Measurements from ENCODE around the gene REPIN1. TPM values are rescaled to one million over a fixed set of nuclear protein-coding genes. Genes with fewer than 3 reads are reported as not detected.

REPIN1 gene
- total and polyA plus RNA-seq, 4 donors: 17.1 to 118 (median 55.1) TPM

- Histone ChIP-seq H3K4me3 (ENCODE audit: low read depth in 1 of 3, low read length in 3 of 3) (peak overlapping the region; percentile 60 to 74 (median 61)), H3K27ac (ENCODE audit: low read depth in 1 of 2, low read length in 2 of 2) (peak overlapping the region; percentile 90 to 92), H3K27me3 (ENCODE audit: control insufficient read depth in 4 of 4, insufficient read depth in 4 of 4, low read length in 3 of 4) (no peaks in the 10 kb centered on the region), H3K9me3 (ENCODE audit: control insufficient read depth in 4 of 4, low read length in 3 of 4) (no peaks in the 10 kb centered on the region), H3K4me1 (ENCODE audit: control insufficient read depth in 4 of 4, insufficient read depth in 4 of 4, low read length in 3 of 4) (peaks cover 7 to 27% (median 16%) of the 10 kb centered on the region in 4 donors), H3K36me3 (ENCODE audit: control insufficient read depth in 4 of 4, insufficient read depth in 3 of 4, low read depth in 1 of 4, low read length in 3 of 4) (no peaks in the 10 kb centered on the region), H3K9ac (ENCODE audit: low read depth in 1 of 2, low read length in 2 of 2) (peak overlapping the region; percentile 72 to 90)
- peak; percentile 85 for DNase-seq (ENCODE audit: low spot score)
- under 1% methylated on average over 86 of the region's 86 CpGs for WGBS
- TF ChIP-seq YY1 (IDR thresholded peaks at IDR 0.05) (peak; percentile 68), TAF1 (conservative IDR thresholded peaks at IDR 0.05) (peak; percentile 43), CTCF (IDR thresholded peaks at IDR 0.05; ENCODE audit: low read depth, low read length, missing input control) (peak; percentile 3), RAD21 (IDR thresholded peaks at IDR 0.05) (peak in 1 of 2 donors; percentile 24), SP1 (IDR thresholded peaks at IDR 0.05) (peak; percentile 42), JUND (IDR thresholded peaks at IDR 0.05) (no peak), GABPA (IDR thresholded peaks at IDR 0.05 in 1 of 2, conservative IDR thresholded peaks at IDR 0.05 in 1 of 2) (peak in 1 of 2 donors; percentile 21), RXRA (IDR thresholded peaks at IDR 0.05) (peak; percentile 68 to 76), FOXA2 (IDR thresholded peaks at IDR 0.05) (peak; percentile 33), FOXA1 (IDR thresholded peaks at IDR 0.05) (no peak), EGR1 (IDR thresholded peaks at IDR 0.05; ENCODE audit: low read depth in 2 of 2) (no peak), NR2F2 (IDR thresholded peaks at IDR 0.05) (no peak), HNF4A (conservative IDR thresholded peaks at IDR 0.05) (peak; percentile 27 to 36)
Observed at GRCh38 chr7:150404805-150405583, 36.4 kb downstream of the REPIN1 start.

DNA sequence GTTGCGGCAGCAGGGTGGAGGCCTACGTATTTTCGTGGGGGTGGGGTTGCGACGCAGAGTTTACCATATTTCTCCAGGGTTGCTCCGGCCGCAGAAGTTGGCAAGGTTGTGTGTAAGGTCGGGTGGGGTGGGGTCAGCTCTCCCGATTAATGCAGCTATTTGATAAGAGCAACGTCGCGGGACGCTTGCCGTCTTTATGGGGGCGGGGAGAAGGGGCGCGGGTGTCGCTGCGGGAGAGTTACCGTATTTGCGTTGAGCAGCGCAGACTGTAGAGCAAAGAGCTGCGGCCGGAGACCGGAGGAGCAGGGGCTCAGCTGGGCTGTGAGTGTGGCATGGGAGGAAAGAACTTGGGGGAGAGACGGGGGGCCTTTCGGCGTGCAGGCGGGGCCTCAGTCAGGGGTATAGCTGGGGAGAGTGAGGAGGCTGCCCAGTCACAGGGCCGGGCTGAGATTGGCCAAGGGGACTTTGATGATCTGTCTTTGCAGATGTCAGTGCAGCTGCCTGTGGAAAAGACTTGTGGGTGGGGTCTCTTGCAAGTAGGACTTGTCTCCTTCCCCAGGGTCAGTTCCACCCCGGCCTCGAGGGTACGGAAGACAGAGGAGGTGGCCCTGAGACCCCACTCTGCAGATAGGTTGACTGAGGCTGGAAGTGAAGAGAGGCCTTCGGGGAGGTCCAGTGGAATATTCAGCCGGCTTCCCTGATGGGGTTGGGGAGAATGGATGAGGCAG, 37.1 kb downstream of the REPIN1 start:
- Histone ChIP-seq H3K36me3 (ENCODE audit: control insufficient read depth in 4 of 4, insufficient read depth in 3 of 4, low read depth in 1 of 4, low read length in 3 of 4) (no peaks in the 10 kb centered on the region), H3K27ac (ENCODE audit: low read depth in 1 of 2, low read length in 2 of 2) (peak overlapping the region; percentile 90 to 92), H3K9ac (ENCODE audit: low read depth in 1 of 2, low read length in 2 of 2) (peak overlapping the region; percentile 43 to 71), H3K4me1 (ENCODE audit: control insufficient read depth in 4 of 4, insufficient read depth in 4 of 4, low read length in 3 of 4) (peaks cover 7 to 27% (median 16%) of the 10 kb centered on the region in 4 donors), H3K27me3 (ENCODE audit: control insufficient read depth in 4 of 4, insufficient read depth in 4 of 4, low read length in 3 of 4) (no peaks in the 10 kb centered on the region), H3K9me3 (ENCODE audit: control insufficient read depth in 4 of 4, low read length in 3 of 4) (no peaks in the 10 kb centered on the region), H3K4me3 (ENCODE audit: low read depth in 1 of 3, low read length in 3 of 3) (peak overlapping the region; percentile 60 to 74 (median 61))
- DNase-seq (ENCODE audit: low spot score): no peak
- 14% methylated on average over 35 of the region's 35 CpGs for WGBS
- TF ChIP-seq REST (IDR thresholded peaks at IDR 0.05) (no peak), GABPA (IDR thresholded peaks at IDR 0.05 in 1 of 2, conservative IDR thresholded peaks at IDR 0.05 in 1 of 2) (no peak), EGR1 (IDR thresholded peaks at IDR 0.05; ENCODE audit: low read depth in 2 of 2) (no peak), TAF1 (conservative IDR thresholded peaks at IDR 0.05) (no peak), FOXA2 (IDR thresholded peaks at IDR 0.05) (no peak), YY1 (IDR thresholded peaks at IDR 0.05) (no peak), RAD21 (IDR thresholded peaks at IDR 0.05) (no peak)
